22Rv1 (cell line): Measurements from ENCODE around the gene CTNNA3.

Source experiments
- H3K27ac ChIP-seq: fragments of 450-650 bp; 2 replicates; pipeline ENCODE4 v1.5.1; 2017
- CTCF ChIP-seq: fragments of 450-650 bp; IDR thresholded peaks from 2 replicates; pipeline ENCODE4 v1.5.1; 2017; ENCODE audit warnings: mild to moderate bottlenecking
- ZFX ChIP-seq: fragments of 450-650 bp; IDR thresholded peaks from 2 replicates; pipeline ENCODE4 v1.6.1; 2017; ENCODE audit warnings: antibody characterized with exemption, borderline replicate concordance

Gene CTNNA3

GRCh38 chr10:66537186-66537585 is 1158.8 kb downstream of the CTNNA3 start:
- no peak overlapping the region for H3K27ac ChIP-seq
- TF ChIP-seq CTCF: no peak
- TF ChIP-seq ZFX: no peak

DNA sequence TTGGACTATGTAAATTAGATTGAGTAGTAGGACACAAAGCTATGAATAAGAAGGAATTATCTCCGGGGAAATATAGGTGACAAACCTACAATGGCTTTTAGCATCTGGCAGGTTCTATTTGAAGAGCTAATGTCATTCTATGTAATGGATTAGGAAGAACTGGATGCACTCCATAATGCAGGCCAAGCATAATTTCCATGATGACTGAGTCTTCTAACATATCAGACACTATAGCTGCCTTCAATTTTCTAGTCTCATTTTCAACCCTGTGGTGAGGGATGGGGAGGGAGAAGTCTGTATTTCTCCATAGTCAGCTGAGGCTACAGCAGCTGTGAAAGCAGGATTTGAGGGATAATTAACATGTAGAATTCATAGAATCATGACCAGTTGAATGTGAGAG is 1160.6 kb downstream of the CTNNA3 start:
- H3K27ac ChIP-seq: no peak overlapping the region
- TF ChIP-seq CTCF: no peak
- no peak for TF ChIP-seq ZFX

GRCh38 chr10:66534866-66535265 is 1161.1 kb downstream of the CTNNA3 start:
- no peak overlapping the region for H3K27ac ChIP-seq
- TF ChIP-seq CTCF (no peak), ZFX (no peak)

DNA sequence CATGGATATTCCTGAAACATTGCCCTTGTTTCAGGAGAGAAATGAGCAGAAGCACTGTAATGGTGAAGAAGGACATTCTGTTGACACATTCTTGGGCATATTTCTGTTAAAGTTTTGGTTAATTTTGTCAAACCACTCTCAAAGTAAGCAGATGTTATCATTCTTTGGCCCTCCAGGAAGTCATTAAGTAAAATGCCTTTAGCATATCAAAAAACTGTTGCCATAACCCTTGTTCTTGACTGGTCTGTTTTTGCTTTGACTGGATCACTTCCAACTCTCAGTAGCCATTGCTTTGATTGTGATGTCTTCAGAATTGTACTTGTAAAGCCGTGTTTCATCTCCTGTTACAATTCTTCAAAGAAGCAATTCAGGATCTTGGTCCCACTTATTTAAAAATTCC is 1174.5 kb downstream of the CTNNA3 start:
- H3K27ac ChIP-seq: no peak overlapping the region
- TF ChIP-seq ZFX (no peak), CTCF (no peak)

DNA sequence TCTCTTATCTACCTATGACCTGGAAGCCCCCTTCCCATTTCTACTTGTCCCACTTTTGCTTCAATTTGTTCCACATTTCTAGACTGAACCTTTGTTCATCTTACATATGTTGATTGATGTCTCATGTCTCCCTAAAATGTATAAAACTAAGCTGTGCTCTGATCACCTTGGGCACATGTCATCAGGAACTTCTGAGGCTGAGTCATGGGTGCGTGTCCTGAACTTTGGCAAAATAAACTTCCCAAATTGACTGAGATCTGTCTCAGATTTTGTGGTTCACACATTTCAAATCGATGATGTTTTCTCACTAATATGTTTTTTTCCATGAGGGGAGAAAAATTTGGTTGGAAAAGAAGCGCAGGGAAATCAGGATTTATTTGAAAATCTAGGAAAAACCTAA is 1176.4 kb downstream of the CTNNA3 start:
- H3K27ac ChIP-seq: no peak overlapping the region
- TF ChIP-seq CTCF (no peak), ZFX (no peak)

DNA sequence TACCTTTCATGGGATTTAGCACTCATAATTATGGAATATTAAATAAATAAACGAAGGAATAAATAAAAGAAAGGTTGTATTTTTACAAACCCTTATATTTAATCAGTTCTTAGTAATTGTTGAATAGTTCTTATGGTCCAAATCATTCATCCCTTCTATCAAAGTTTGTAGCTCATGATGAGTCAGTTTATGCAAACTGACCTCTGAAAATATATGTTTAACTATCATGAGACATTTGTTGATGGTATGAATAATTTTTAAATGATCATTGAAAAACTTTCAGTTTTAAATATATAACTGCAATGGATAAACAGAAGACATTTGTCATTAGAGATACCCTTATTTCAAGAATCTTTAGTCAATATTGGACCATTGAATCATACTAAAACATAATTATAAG is 1181.3 kb downstream of the CTNNA3 start:
- TF ChIP-seq CTCF: no peak
- TF ChIP-seq ZFX: no peak
- H3K27ac ChIP-seq: no peak overlapping the region

DNA sequence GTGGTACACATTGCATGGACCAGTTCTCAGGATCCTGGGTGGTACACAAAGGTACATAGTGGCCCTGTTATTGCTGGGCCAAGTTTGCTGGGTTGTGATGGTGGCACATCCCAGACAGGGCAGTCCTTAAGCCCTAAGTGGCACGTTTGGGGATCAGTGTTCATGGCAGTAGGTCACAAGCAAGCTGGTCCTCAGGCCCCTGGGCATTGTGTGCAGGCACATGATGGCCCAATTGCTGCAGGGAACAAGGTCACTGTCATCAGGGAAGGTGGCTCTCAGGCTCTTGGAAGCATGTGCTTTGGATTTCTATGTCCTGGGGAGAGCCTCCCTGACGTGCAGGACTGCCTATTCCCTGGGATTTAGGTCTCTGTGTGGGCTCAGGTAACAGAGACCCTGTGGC is 1182.5 kb downstream of the CTNNA3 start:
- H3K27ac ChIP-seq: no peak overlapping the region
- TF ChIP-seq ZFX (no peak), CTCF (no peak)
